SHP77 (cell line): Measurements from ENCODE around the gene DEFB129.
"Not testable (repeated sequence)": the region's sequence is repeated elsewhere in the genome, so short reads cannot be mapped to it uniquely, and the experiment has no call there.

Source experiments
- DNase-seq, 2 experiments: peaks; one replicate each; lab custom pipeline; 2025; lab: John Stamatoyannopoulos, UW

Gene DEFB129

GRCh38 chr20:226958-227357 is at the start of gene DEFB129:
TSS of gene DEFB129 (plus strand) at chr20:227258. CDS start at chr20:227289, 31 bp downstream.
- no peak for DNase-seq

GRCh38 chr20:184288-184687 is 42.8 kb upstream of the DEFB129 start:
- no peak for DNase-seq

- no peak for DNase-seq
These were observed 39.3 kb upstream of the DEFB129 start for GRCh38 chr20:187733-188132.

GRCh38 chr20:189611-190010 is 37.4 kb upstream of the DEFB129 start, which contains the start of gene DEFB128:
TSS of gene DEFB128 (minus strand) at chr20:189711. CDS start at chr20:189623, 88 bp downstream.
- no peak for DNase-seq

GRCh38 chr20:198225-198624 is 28.8 kb upstream of the DEFB129 start:
- DNase-seq, result no peak

GRCh38 chr20:199996-200395 is 27.1 kb upstream of the DEFB129 start:
- no peak for DNase-seq

- DNase-seq, result not testable (repeated sequence)
These were observed 23.4 kb upstream of the DEFB129 start for GRCh38 chr20:203630-204029.

- DNase-seq, result peak; percentile 37 to 73
These were observed 18.0 kb upstream of the DEFB129 start for GRCh38 chr20:208942-209566.

GRCh38 chr20:210809-211502 is 16.1 kb upstream of the DEFB129 start:
- no peak for DNase-seq

- no peak for DNase-seq
These were observed 12.7 kb upstream of the DEFB129 start for GRCh38 chr20:214383-214782.

GRCh38 chr20:215796-216195 is 11.3 kb upstream of the DEFB129 start:
- no peak for DNase-seq

GRCh38 chr20:217266-217665 is 9.8 kb upstream of the DEFB129 start:
- DNase-seq, result no peak

- DNase-seq, result peak; percentile 41 to 43
These were observed 7.6 kb upstream of the DEFB129 start for GRCh38 chr20:219290-220115.

- no peak for DNase-seq
These were observed 5.7 kb upstream of the DEFB129 start for GRCh38 chr20:221258-221830.

- not testable (repeated sequence) for DNase-seq
These were observed 1.2 kb upstream of the DEFB129 start for GRCh38 chr20:225879-226278.

- DNase-seq, result no peak
These were observed 514 bp downstream of the DEFB129 start for GRCh38 chr20:227439-228105.

GRCh38 chr20:235891-236290 is 8.8 kb downstream of the DEFB129 start:
- peak in 1 of 2 experiments; percentile 15 for DNase-seq

GRCh38 chr20:237489-237888 is 10.4 kb downstream of the DEFB129 start:
- DNase-seq, result no peak

- DNase-seq, result no peak
These were observed 10.9 kb downstream of the DEFB129 start for GRCh38 chr20:237929-238328.

- no peak for DNase-seq
These were observed 15.8 kb downstream of the DEFB129 start for GRCh38 chr20:242905-243304.

- DNase-seq, result no peak
These were observed 24.3 kb downstream of the DEFB129 start for GRCh38 chr20:251354-251753.

- DNase-seq, result no peak
These were observed 25.7 kb downstream of the DEFB129 start for GRCh38 chr20:252801-253200.
